HG02981 (cell line): ENCODE data around the gene CENPS.
A peak's percentile ranks its signal among the peaks of the same experiment; 100 is the strongest.
"Not testable (repeated sequence)": the region's sequence is repeated elsewhere in the genome, so short reads cannot be mapped to it uniquely, and the experiment has no call there.

ENCODE experiments used
- ATAC-seq: cut with Tn5 transposase; IDR thresholded peaks from one replicate; pipeline ENCODE4 v1.9.1; 2021; ENCODE audit warnings: mild to moderate bottlenecking, moderate library complexity; ENCODE audit not compliant: unreplicated experiment

Gene CENPS

GRCh38 chr1:10430216-10431069 is at the start of gene CENPS:
CENPS (plus strand) TSS chr1:10430433; CDS start chr1:10430518, 85 bp downstream.
- ATAC-seq = peak; percentile 72

- ATAC-seq = no peak
Observed at GRCh38 chr1:10380594-10381275, 49.5 kb upstream of the CENPS start.

- ATAC-seq = no peak
Observed at GRCh38 chr1:10383630-10384029, 46.6 kb upstream of the CENPS start.

GRCh38 chr1:10384219-10384618 is 46.0 kb upstream of the CENPS start:
- no peak for ATAC-seq

GRCh38 chr1:10386761-10387676 is 43.2 kb upstream of the CENPS start:
- ATAC-seq = no peak

- no peak for ATAC-seq
Observed at GRCh38 chr1:10387677-10388386, 42.4 kb upstream of the CENPS start.

- ATAC-seq = no peak
Observed at GRCh38 chr1:10388387-10388715, 41.9 kb upstream of the CENPS start.

GRCh38 chr1:10389271-10389973 is 40.8 kb upstream of the CENPS start:
- ATAC-seq = no peak

- no peak for ATAC-seq
Observed at GRCh38 chr1:10396870-10397269, 33.4 kb upstream of the CENPS start.

- ATAC-seq = peak; percentile 25
Observed at GRCh38 chr1:10398278-10398733, 31.9 kb upstream of the CENPS start.

GRCh38 chr1:10398734-10399443 is 31.3 kb upstream of the CENPS start, which contains the start of gene PGD:
PGD (plus strand) TSS chr1:10399064; CDS start chr1:10399118, 54 bp downstream.
- ATAC-seq = peak; percentile 95

GRCh38 chr1:10399444-10399941 is 30.7 kb upstream of the CENPS start:
- ATAC-seq = no peak

GRCh38 chr1:10400013-10400412 is 30.2 kb upstream of the CENPS start:
- ATAC-seq = no peak

- ATAC-seq = no peak
Observed at GRCh38 chr1:10401281-10401680, 29.0 kb upstream of the CENPS start.

GRCh38 chr1:10402729-10403274 is 27.4 kb upstream of the CENPS start:
- no peak for ATAC-seq

- no peak for ATAC-seq
Observed at GRCh38 chr1:10407201-10407600, 23.0 kb upstream of the CENPS start.

GRCh38 chr1:10415211-10415930 is 14.9 kb upstream of the CENPS start:
- no peak for ATAC-seq

- ATAC-seq = not testable (repeated sequence)
Observed at GRCh38 chr1:10415967-10416366, 14.3 kb upstream of the CENPS start.
